HG02571 (cell line): ENCODE measurements around the gene HDAC9.

ENCODE experiments used
- ATAC-seq: cut with Tn5 transposase; IDR thresholded peaks from one replicate; pipeline ENCODE4 v1.9.1; 2021; ENCODE audit warnings: mild to moderate bottlenecking, moderate library complexity; ENCODE audit not compliant: unreplicated experiment

Gene HDAC9

GRCh38 chr7:18828260-18828993 is 332.9 kb downstream of the HDAC9 start:
- ATAC-seq = no peak

GRCh38 chr7:18828994-18829857 is 333.7 kb downstream of the HDAC9 start:
- ATAC-seq = no peak

- no peak for ATAC-seq
Measured at GRCh38 chr7:18829858-18830285, 334.3 kb downstream of the HDAC9 start.

- no peak for ATAC-seq
Measured at GRCh38 chr7:18831419-18831818, 335.9 kb downstream of the HDAC9 start.

- no peak for ATAC-seq
Measured at GRCh38 chr7:18831943-18832342, 336.4 kb downstream of the HDAC9 start.

GRCh38 chr7:18834577-18834976 is 339.0 kb downstream of the HDAC9 start:
- no peak for ATAC-seq

- no peak for ATAC-seq
Measured at GRCh38 chr7:18835001-18835690, 339.6 kb downstream of the HDAC9 start.

- ATAC-seq = no peak
Measured at GRCh38 chr7:18843979-18844378, 348.4 kb downstream of the HDAC9 start.

- ATAC-seq = no peak
Measured at GRCh38 chr7:18844735-18845134, 349.2 kb downstream of the HDAC9 start.

GRCh38 chr7:18845700-18846099 is 350.2 kb downstream of the HDAC9 start:
- no peak for ATAC-seq

- ATAC-seq = no peak
Measured at GRCh38 chr7:18846765-18847215, 351.2 kb downstream of the HDAC9 start.

GRCh38 chr7:18849130-18849529 is 353.6 kb downstream of the HDAC9 start:
- no peak for ATAC-seq

- no peak for ATAC-seq
Measured at GRCh38 chr7:18855796-18856195, 360.2 kb downstream of the HDAC9 start.

GRCh38 chr7:18858232-18858631 is 362.7 kb downstream of the HDAC9 start:
- ATAC-seq = no peak

GRCh38 chr7:18859318-18859717 is 363.8 kb downstream of the HDAC9 start:
- no peak for ATAC-seq

GRCh38 chr7:18860221-18860620 is 364.7 kb downstream of the HDAC9 start:
- ATAC-seq = no peak

GRCh38 chr7:18861514-18862118 is 366.1 kb downstream of the HDAC9 start:
- ATAC-seq = peak; percentile 52

GRCh38 chr7:18864967-18865366 is 369.4 kb downstream of the HDAC9 start:
- ATAC-seq = no peak

- ATAC-seq = peak; percentile 88
Measured at GRCh38 chr7:18866359-18867036, 370.9 kb downstream of the HDAC9 start.

- ATAC-seq = no peak
Measured at GRCh38 chr7:18872344-18872743, 376.8 kb downstream of the HDAC9 start.
